HG03025 (cell line): ENCODE results near the gene CALN1.
"Not testable (repeated sequence)": the region's sequence is repeated elsewhere in the genome, so short reads cannot be mapped to it uniquely, and the experiment has no call there.

Source experiments
- ATAC-seq: cut with Tn5 transposase; IDR thresholded peaks from one replicate; pipeline ENCODE4 v1.9.1; 2021; ENCODE audit warnings: mild to moderate bottlenecking, moderate library complexity; ENCODE audit not compliant: unreplicated experiment, low FRiP score

Gene CALN1

GRCh38 chr7:72112992-72113391 is 299.1 kb downstream of the CALN1 start:
- ATAC-seq, result no peak

- no peak for ATAC-seq
Measured at GRCh38 chr7:72112530-72112929, 299.6 kb downstream of the CALN1 start.

GRCh38 chr7:72111086-72111485 is 301.1 kb downstream of the CALN1 start:
- ATAC-seq, result no peak

DNA sequence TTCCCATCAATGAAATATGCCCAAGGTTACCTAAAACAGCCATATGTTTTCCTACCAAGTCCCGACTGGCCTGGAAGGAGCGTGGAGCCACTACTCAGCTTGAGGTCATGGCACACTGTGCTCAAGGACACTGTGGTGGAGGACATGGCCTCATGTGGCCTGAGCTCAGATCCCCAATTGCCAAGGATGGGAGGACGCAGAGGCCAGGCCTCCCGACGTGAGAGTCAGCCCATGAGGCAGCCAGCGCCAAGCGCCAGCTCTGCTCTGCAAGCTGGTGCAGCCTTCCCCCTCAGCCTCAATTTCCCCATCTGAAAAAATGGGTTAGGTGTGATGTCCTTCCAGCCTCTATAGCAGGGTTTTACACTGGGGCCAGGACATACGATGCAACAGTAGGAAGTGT is 302.6 kb downstream of the CALN1 start:
- ATAC-seq, result no peak

- ATAC-seq, result no peak
Measured at GRCh38 chr7:72106405-72106804, 305.7 kb downstream of the CALN1 start.

- ATAC-seq, result no peak
Measured at GRCh38 chr7:72101444-72101843, 310.7 kb downstream of the CALN1 start.

DNA sequence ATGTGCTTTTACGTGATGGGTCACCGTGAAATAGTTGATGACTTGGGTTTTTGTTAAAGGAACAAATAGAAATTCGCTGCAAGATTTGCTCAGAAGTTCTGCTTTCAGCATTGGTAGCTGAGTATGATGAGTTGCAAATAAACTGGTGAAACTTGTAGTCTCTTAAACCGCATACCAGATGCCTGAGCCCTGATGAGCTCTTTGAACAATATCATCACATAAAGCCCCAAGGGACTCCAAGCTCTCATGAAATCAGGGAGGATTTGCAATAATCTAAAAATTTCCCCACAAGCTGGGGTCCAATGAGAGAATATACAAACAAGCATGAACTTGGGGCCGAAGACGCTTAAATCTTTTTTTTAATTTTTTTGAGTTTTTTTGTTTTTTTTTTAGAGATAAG is 312.4 kb downstream of the CALN1 start:
- no peak for ATAC-seq

- no peak for ATAC-seq
Measured at GRCh38 chr7:72098807-72099580, 313.1 kb downstream of the CALN1 start.

GRCh38 chr7:72097226-72097625 is 314.9 kb downstream of the CALN1 start:
- no peak for ATAC-seq

GRCh38 chr7:72092769-72093168 is 319.4 kb downstream of the CALN1 start:
- no peak for ATAC-seq

GRCh38 chr7:72087926-72088325 is 324.2 kb downstream of the CALN1 start:
- no peak for ATAC-seq

DNA sequence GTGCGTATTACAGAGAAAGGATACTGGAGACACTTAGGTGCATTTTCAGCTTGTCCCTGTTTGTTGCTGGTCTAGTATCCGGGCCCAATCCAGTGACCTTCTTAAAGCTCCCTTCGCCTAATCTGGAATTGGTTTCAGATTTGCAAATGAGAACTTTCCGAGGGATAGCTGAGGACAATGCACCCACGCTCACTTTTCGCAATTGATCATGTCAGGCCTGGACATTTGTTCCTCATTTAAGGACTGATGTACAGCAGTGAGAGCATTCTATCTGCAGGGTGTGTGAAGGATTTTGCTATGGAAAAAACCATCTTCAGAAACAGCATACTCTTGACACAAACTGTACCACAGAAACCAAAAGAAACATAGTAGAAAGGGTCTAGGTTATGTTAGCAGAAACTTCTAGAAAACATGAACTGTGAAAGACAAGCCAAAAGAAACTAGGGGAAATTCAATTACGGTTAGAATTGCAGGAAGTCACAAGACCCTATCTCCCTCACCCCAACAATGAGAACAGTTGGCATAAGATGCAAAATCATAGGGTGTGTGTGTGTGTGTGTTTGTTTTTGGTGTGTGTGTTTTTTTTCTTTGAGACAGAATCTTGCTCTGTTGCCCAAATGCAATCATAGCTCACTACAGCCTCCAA is 331.1 kb downstream of the CALN1 start:
- ATAC-seq, result no peak

GRCh38 chr7:72080341-72080766 is 331.8 kb downstream of the CALN1 start:
- no peak for ATAC-seq

DNA sequence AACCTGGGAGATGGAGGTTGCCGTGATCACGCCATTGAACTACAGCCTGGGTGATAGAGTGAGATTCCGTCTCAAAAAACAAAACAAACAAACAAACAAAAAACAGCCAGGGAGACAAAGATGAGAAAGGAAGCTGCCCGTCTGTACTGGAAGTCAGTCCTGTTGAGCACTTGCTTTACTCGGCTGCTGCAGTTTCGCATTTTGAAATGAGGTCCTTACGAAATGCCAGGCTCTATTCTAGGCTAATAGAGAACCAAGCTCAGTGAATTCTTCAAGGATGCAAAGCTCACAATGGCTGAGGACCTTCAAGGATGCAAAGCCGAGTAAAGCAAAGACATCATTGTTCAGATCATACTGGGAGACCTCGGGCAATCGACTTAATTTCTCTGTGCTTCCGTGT is 333.3 kb downstream of the CALN1 start:
- no peak for ATAC-seq

DNA sequence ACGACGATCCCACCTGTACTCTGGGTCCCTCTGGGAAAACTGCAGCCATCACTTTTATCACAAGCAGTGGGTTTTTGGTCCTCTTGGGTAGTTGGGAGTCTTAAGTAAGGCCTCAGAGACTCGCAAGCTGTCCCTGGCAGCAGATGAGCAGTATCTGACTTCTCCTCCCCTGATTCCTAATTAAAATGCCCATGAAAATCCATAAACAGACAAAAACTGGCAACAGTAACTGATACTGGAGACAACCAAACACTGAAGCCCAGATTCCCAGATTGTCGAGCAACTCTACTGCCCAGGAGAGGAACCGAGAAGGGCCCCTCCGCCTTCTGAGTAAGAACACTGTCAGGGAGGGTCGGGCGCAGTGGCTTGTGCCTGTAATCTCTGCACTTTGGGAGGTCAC is 333.8 kb downstream of the CALN1 start:
- no peak for ATAC-seq

- no peak for ATAC-seq
Measured at GRCh38 chr7:72077786-72078185, 334.4 kb downstream of the CALN1 start.

DNA sequence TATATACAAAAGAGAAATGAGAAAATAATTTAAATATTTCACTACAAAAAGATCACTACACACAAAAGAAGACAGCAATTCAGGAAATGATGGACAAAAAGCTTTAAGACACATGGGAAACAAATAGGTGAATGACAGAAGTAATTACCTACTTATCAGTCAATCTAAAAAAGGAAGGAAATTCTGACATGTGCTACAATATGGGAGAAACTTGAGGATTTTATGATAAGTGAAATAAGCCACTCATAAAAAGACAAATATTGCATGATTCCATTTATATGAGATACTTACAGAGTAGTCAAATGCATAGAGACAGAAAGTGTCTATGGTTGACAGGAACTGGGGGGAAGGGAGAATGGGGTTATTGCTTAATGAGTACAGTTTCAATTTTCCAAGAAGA is 339.2 kb downstream of the CALN1 start:
- no peak for ATAC-seq

DNA sequence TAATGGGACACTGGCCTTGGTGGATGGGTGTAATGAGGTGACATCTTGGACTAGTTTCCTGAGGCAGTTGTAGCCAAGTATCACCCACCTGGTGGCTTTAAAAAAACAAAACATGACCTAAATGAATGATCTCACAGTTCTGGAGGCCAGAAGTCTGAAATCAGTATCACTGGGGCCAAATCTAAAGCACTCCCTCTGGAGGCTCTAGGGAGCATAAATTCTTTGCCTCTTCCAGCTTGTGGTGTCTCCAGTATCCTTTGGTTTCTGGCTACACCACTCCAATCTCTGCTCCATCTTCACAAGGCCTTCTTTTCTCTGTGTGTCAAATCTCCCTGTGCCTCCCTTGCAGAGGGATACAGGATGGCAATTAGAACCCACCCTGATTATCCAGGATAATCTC is 342.9 kb downstream of the CALN1 start:
- ATAC-seq, result no peak

- ATAC-seq, result not testable (repeated sequence)
Measured at GRCh38 chr7:72065764-72066163, 346.4 kb downstream of the CALN1 start.

- no peak for ATAC-seq
Measured at GRCh38 chr7:72064916-72065315, 347.2 kb downstream of the CALN1 start.

GRCh38 chr7:72063330-72063729 is 348.8 kb downstream of the CALN1 start:
- ATAC-seq, result no peak

GRCh38 chr7:72062666-72063065 is 349.5 kb downstream of the CALN1 start:
- no peak for ATAC-seq
